ENCODE measurements around the gene IKBKE. TPM values are rescaled to one million over a fixed set of nuclear protein-coding genes. Genes with fewer than 3 reads are reported as not detected.
"Not testable (repeated sequence)": the region's sequence is repeated elsewhere in the genome, so short reads cannot be mapped to it uniquely, and the experiment has no call there.

IKBKE gene
- total RNA-seq, 1 experiment from 2014 or later, result 6.4 TPM

DNA sequence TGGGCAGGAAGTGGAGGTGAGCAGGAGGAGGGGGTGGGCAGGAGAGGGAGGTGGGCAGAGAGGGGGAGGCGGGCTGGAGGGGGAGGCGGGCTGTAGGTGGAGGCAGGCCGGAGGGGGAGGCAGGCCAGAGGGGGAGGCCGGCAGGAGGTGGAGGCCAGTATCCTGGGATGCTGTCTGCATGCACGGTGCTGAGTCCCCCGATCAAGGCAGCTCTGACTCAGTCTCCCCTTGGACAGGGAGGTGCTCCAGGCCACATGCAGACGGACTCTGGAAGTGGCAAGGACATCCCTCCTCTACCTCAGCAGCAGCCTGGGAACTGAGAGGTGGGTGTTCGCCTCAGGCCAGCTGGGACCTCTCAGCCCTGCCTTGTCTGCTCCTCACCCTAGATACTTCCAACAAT, 9.9 kb downstream of the IKBKE start:
- no peaks in the 10 kb centered on the region for H3K27me3 ChIP-seq (ENCODE audit: control insufficient read depth, insufficient read depth, low read length)
- H3K9me3 ChIP-seq (ENCODE audit: control insufficient read depth, insufficient read depth, low read depth, low read length), result no peaks in the 10 kb centered on the region
- CTCF ChIA-PET, result interaction anchor here (0.5 to 1.7 kb wide), 6 partner anchors 9 to 156 kb away, joined by 3 to 9 read pairs (median 6); partner anchors contain the start of gene IKBKE
- TF ChIP-seq, protein P1, sequence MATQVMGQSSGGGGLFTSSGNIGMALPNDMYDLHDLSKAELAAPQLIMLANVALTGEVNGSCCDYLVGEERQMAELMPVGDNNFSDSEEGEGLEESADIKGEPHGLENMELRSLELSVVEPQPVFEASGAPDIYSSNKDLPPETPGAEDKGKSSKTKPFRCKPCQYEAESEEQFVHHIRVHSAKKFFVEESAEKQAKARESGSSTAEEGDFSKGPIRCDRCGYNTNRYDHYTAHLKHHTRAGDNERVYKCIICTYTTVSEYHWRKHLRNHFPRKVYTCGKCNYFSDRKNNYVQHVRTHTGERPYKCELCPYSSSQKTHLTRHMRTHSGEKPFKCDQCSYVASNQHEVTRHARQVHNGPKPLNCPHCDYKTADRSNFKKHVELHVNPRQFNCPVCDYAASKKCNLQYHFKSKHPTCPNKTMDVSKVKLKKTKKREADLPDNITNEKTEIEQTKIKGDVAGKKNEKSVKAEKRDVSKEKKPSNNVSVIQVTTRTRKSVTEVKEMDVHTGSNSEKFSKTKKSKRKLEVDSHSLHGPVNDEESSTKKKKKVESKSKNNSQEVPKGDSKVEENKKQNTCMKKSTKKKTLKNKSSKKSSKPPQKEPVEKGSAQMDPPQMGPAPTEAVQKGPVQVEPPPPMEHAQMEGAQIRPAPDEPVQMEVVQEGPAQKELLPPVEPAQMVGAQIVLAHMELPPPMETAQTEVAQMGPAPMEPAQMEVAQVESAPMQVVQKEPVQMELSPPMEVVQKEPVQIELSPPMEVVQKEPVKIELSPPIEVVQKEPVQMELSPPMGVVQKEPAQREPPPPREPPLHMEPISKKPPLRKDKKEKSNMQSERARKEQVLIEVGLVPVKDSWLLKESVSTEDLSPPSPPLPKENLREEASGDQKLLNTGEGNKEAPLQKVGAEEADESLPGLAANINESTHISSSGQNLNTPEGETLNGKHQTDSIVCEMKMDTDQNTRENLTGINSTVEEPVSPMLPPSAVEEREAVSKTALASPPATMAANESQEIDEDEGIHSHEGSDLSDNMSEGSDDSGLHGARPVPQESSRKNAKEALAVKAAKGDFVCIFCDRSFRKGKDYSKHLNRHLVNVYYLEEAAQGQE (IDR thresholded peaks at IDR 0.05; ENCODE audit: insufficient read depth in 1 of 2, low read depth in 2 of 2, low read length in 1 of 2), result no peak
- no peak for TF ChIP-seq TCF7L2 (IDR thresholded peaks at IDR 0.05; ENCODE audit: low read depth, low read length)
- no peak for TF ChIP-seq POLR2AphosphoS5 (IDR thresholded peaks at IDR 0.05; ENCODE audit: low read depth, low read length)
- TF ChIP-seq, protein P2, sequence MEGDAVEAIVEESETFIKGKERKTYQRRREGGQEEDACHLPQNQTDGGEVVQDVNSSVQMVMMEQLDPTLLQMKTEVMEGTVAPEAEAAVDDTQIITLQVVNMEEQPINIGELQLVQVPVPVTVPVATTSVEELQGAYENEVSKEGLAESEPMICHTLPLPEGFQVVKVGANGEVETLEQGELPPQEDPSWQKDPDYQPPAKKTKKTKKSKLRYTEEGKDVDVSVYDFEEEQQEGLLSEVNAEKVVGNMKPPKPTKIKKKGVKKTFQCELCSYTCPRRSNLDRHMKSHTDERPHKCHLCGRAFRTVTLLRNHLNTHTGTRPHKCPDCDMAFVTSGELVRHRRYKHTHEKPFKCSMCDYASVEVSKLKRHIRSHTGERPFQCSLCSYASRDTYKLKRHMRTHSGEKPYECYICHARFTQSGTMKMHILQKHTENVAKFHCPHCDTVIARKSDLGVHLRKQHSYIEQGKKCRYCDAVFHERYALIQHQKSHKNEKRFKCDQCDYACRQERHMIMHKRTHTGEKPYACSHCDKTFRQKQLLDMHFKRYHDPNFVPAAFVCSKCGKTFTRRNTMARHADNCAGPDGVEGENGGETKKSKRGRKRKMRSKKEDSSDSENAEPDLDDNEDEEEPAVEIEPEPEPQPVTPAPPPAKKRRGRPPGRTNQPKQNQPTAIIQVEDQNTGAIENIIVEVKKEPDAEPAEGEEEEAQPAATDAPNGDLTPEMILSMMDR (IDR thresholded peaks at IDR 0.05), result no peak
- no peak for TF ChIP-seq SIN3A (IDR thresholded peaks at IDR 0.05; ENCODE audit: borderline replicate concordance, insufficient read depth, low read depth, low read length)
- no peaks in the 10 kb centered on the region for H3K36me3 ChIP-seq (ENCODE audit: control insufficient read depth, insufficient read depth, low read length)
- 0 out of 2 replicates have a peak, but pooled peaks have one; percentile 11 for ATAC-seq
- no peak overlapping the region for H3K27ac ChIP-seq (ENCODE audit: low read length)
- POLR2A ChIA-PET, result no interaction called here
- no peak overlapping the region for H3K4me3 ChIP-seq (ENCODE audit: low read depth in 2 of 2, low read length in 2 of 2)
- no peaks in the 10 kb centered on the region for H3K4me1 ChIP-seq (ENCODE audit: control insufficient read depth, insufficient read depth, low read length)
- no TSS peak for BruUV-seq (replicated peaks)
- no peak for DNase-seq (ENCODE audit: low read depth, low spot score)
- in situ Hi-C loops (cut with HindIII; ENCODE audit: low pct_unique_long_range_greater_than_20kb, low sequenced_read_pairs) (no loop called here), intact Hi-C loops (cut with micrococcal nuclease; ENCODE audit: unreplicated experiment) (no loop called here)

DNA sequence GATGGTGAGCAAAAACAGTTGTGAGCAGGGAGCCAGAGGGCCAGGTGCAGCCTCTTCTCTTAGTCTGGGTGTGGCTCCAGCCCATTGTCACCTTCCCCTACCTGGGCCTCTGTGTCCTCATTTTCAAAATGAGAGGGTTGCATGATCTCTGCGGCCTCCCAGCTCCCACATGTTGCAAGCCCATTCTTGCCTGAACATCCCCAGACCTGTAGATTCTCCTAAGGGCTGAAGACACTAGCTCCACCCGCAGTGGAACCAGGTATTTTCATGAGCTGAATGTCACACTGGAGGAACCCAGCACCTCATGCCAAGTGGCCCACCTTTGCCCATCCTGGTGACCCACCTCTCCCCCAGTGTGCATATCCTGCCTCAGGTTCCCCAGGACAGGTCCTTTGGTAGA, 12.3 kb downstream of the IKBKE start:
- no peaks in the 10 kb centered on the region for H3K4me1 ChIP-seq (ENCODE audit: control insufficient read depth, insufficient read depth, low read length)
- H3K27ac ChIP-seq (ENCODE audit: low read length), result no peak overlapping the region
- no peak for DNase-seq (ENCODE audit: low read depth, low spot score)
- no TSS peak for BruUV-seq (replicated peaks)
- ATAC-seq, result no peak
- in situ Hi-C loops (cut with HindIII; ENCODE audit: low pct_unique_long_range_greater_than_20kb, low sequenced_read_pairs) (no loop called here), intact Hi-C loops (cut with micrococcal nuclease; ENCODE audit: unreplicated experiment) (no loop called here)
- POLR2A ChIA-PET, result no interaction called here
- CTCF ChIA-PET, result interaction anchor here (1.8 kb wide), 1 partner anchor 12 kb away, joined by 3 read pairs; the partner anchor contains the start of gene IKBKE
- no peaks in the 10 kb centered on the region for H3K27me3 ChIP-seq (ENCODE audit: control insufficient read depth, insufficient read depth, low read length)
- no peaks in the 10 kb centered on the region for H3K9me3 ChIP-seq (ENCODE audit: control insufficient read depth, insufficient read depth, low read depth, low read length)
- no peak overlapping the region for H3K4me3 ChIP-seq (ENCODE audit: low read depth in 2 of 2, low read length in 2 of 2)
- H3K36me3 ChIP-seq (ENCODE audit: control insufficient read depth, insufficient read depth, low read length), result no peaks in the 10 kb centered on the region
- TF ChIP-seq, protein P1 (IDR thresholded peaks at IDR 0.05; ENCODE audit: insufficient read depth in 1 of 2, low read depth in 2 of 2, low read length in 1 of 2), result no peak
- TF ChIP-seq POLR2AphosphoS5 (IDR thresholded peaks at IDR 0.05; ENCODE audit: low read depth, low read length) (no peak), TCF7L2 (IDR thresholded peaks at IDR 0.05; ENCODE audit: low read depth, low read length) (no peak), SIN3A (IDR thresholded peaks at IDR 0.05; ENCODE audit: borderline replicate concordance, insufficient read depth, low read depth, low read length) (no peak)
- TF ChIP-seq, protein P2 (IDR thresholded peaks at IDR 0.05), result no peak

DNA sequence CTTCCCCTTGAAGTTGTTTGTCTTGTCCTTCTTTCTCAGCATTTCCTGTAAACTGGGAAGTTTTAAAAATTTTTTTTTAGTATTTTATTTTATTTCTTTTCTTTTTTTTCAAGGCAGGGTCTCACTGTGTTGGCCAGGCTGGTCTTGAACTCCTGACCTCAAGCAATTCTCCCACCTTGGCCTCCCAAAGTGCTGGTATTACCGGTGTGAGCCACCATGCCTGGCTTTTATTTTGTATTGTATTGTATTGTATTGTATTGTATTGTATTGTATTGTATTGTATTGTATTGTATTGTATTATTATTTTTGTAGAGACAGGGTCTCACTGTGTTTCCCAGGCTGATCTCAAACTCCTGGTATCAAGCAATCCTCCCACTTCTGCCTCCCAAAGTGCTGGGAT, 13.6 kb downstream of the IKBKE start:
- POLR2A ChIA-PET; BruUV-seq (replicated peaks); H3K36me3 ChIP-seq (ENCODE audit: control insufficient read depth, insufficient read depth, low read length); CTCF ChIA-PET; in situ Hi-C loops (cut with HindIII; ENCODE audit: low pct_unique_long_range_greater_than_20kb, low sequenced_read_pairs); DNase-seq (ENCODE audit: low read depth, low spot score); ATAC-seq; H3K4me3 ChIP-seq (ENCODE audit: low read depth in 2 of 2, low read length in 2 of 2); H3K27me3 ChIP-seq (ENCODE audit: control insufficient read depth, insufficient read depth, low read length); intact Hi-C loops (cut with micrococcal nuclease; ENCODE audit: unreplicated experiment); H3K9me3 ChIP-seq (ENCODE audit: control insufficient read depth, insufficient read depth, low read depth, low read length); H3K4me1 ChIP-seq (ENCODE audit: control insufficient read depth, insufficient read depth, low read length); H3K27ac ChIP-seq (ENCODE audit: low read length): not testable (repeated sequence)
